Left lung (tissue), 10 donors: ENCODE results near the gene FAM47E. TPM values are rescaled to one million over a fixed set of nuclear protein-coding genes. Genes with fewer than 3 reads are reported as not detected.

ENCODE experiments used
- ATAC-seq: fragments of 200-7000 bp; cut with Tn5 transposase; one replicate; pipeline ENCODE4 v1.9.1; 2020; ENCODE audit warnings: moderate library complexity
- DNase-seq, 4 donors: peaks; one replicate each; pipeline ENCODE4 v3.0.0-alpha.2; 2013 to 2020
- H3K27ac ChIP-seq, 2 donors: fragments of 200-600 bp; sonication (generic) in 1 of 2; one replicate each; pipeline versions ENCODE4 v1.5.0 to v1.8.0; 2020 to 2021
- H3K27me3 ChIP-seq, 2 donors: fragments of 200-600 bp; sonication (generic) in 1 of 2; one replicate each; pipeline versions ENCODE4 v1.5.0 to v1.8.0; 2020 to 2021
- H3K36me3 ChIP-seq, 2 donors: fragments of 200-600 bp; sonication (generic) in 1 of 2; one replicate each; pipeline versions ENCODE4 v1.5.0 to v1.8.0; 2020 to 2021
- H3K4me1 ChIP-seq, 2 donors: fragments of 200-600 bp; one replicate each; pipeline ENCODE4 v1.8.0; 2021
- H3K4me3 ChIP-seq, 2 donors: fragments of 200-600 bp; sonication (generic) in 1 of 2; one replicate each; pipeline versions ENCODE4 v1.5.0 to v1.8.0; 2020 to 2021; ENCODE audit warnings: mild to moderate bottlenecking in 1 of 2
- H3K9me3 ChIP-seq, 2 donors: fragments of 200-600 bp; sonication (generic) in 1 of 2; one replicate each; pipeline versions ENCODE4 v1.5.0 to v1.8.0; 2020 to 2021
- intact Hi-C, 2 donors: fragments of 100-400 bp; cut with DNase I; formaldehyde crosslinking; loops; one replicate each; pipeline versions ENCODE4 v1.11.2 to v1.14.2; 2022
- polyA plus RNA-seq, 6 donors: library from polyadenylated mRNA; unstranded; fragments of 120-200 nt; gene quantifications; one replicate each; pipeline ENCODE4 v1.2.1, GENCODE V29; 2013; ENCODE audit not compliant: insufficient read length in 6 of 6
- total RNA-seq, 2 donors: library from RNA; stranded (reverse); fragmentation: NEBNext Ultra II Directional; extraction: Animal tissue kit (Norgen Biotek cat#: 25700); gene quantifications; one replicate each; pipeline ENCODE4 v1.2.1, GENCODE V29; 2021
- TF ChIP-seq, protein P1 (sequence below), 2 donors: fragments of 200-600 bp; sonication (generic) in 1 of 2; IDR thresholded peaks; one replicate each; pipeline versions ENCODE4 v1.5.0 to v1.8.0; 2021; ENCODE audit warnings: antibody characterized with exemption in 2 of 2
- donor health status: DM: no; HTN: yes; CAD: no.
- donor health status: DM: no; HTN: no; CAD: no.

FAM47E gene
- total and polyA plus RNA-seq, 8 donors, result 3.2 to 8.5 (median 6.2) TPM

DNA sequence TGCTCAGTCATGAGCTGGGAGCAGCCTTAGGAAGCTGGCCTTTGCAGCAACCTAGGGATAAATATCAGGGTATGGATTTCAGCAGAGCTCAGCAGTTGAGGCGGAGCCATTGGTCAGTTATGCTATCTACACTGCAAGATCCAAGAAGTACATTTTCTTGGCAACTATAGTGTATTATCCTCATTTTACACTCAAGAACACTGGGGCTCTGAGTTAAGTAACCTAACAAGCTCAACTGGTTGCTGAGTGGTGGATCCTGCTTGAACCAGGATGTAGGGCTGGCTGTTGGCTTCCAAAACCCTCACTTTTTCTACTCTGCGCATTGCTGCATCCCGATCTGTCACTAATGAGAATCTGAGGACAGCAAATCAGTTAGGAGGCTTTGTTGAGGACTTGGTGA is 36.4 kb upstream of the FAM47E start:
- intact Hi-C loops, result no loop called here
- ATAC-seq (peak; percentile 0), DNase-seq (peak in 1 of 4 donors; percentile 54)
- TF ChIP-seq, protein P1, sequence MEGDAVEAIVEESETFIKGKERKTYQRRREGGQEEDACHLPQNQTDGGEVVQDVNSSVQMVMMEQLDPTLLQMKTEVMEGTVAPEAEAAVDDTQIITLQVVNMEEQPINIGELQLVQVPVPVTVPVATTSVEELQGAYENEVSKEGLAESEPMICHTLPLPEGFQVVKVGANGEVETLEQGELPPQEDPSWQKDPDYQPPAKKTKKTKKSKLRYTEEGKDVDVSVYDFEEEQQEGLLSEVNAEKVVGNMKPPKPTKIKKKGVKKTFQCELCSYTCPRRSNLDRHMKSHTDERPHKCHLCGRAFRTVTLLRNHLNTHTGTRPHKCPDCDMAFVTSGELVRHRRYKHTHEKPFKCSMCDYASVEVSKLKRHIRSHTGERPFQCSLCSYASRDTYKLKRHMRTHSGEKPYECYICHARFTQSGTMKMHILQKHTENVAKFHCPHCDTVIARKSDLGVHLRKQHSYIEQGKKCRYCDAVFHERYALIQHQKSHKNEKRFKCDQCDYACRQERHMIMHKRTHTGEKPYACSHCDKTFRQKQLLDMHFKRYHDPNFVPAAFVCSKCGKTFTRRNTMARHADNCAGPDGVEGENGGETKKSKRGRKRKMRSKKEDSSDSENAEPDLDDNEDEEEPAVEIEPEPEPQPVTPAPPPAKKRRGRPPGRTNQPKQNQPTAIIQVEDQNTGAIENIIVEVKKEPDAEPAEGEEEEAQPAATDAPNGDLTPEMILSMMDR (IDR thresholded peaks at IDR 0.05), result no peak
- Histone ChIP-seq H3K4me1 (peaks cover 36 to 85% of the 10 kb centered on the region in 2 donors), H3K9me3 (no peaks in the 10 kb centered on the region), H3K27ac (peak overlapping the region; percentile 96 to 99), H3K4me3 (no peak overlapping the region), H3K27me3 (no peaks in the 10 kb centered on the region), H3K36me3 (no peaks in the 10 kb centered on the region)

DNA sequence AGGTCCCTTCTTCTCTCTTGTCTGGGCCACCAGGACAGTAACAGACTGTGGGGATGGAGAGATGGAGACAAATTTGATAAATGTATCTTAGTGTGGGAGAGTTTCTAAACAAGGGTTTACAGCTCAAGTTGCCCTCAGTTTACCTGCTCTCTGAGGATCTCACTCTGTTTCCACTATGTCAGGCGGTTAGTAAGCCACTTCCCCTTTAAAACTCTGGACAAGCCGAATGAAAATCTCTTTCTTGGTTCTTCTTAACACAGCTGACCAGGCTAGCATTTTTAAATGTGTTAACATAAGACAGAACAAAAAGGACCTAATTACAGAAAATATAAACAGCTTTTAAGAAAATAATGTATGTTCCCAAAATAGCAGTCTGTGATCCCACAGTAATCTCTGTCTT is 35.0 kb upstream of the FAM47E start:
- Histone ChIP-seq H3K4me3 (no peak overlapping the region), H3K4me1 (peaks cover 29 to 70% of the 10 kb centered on the region in 2 donors), H3K27me3 (no peaks in the 10 kb centered on the region), H3K36me3 (no peaks in the 10 kb centered on the region), H3K27ac (peak overlapping the region in 1 of 2 donors; percentile 84), H3K9me3 (no peaks in the 10 kb centered on the region)
- no peak for DNase-seq
- TF ChIP-seq, protein P1 (IDR thresholded peaks at IDR 0.05), result no peak
- no peak for ATAC-seq
- intact Hi-C loops, result no loop called here

DNA sequence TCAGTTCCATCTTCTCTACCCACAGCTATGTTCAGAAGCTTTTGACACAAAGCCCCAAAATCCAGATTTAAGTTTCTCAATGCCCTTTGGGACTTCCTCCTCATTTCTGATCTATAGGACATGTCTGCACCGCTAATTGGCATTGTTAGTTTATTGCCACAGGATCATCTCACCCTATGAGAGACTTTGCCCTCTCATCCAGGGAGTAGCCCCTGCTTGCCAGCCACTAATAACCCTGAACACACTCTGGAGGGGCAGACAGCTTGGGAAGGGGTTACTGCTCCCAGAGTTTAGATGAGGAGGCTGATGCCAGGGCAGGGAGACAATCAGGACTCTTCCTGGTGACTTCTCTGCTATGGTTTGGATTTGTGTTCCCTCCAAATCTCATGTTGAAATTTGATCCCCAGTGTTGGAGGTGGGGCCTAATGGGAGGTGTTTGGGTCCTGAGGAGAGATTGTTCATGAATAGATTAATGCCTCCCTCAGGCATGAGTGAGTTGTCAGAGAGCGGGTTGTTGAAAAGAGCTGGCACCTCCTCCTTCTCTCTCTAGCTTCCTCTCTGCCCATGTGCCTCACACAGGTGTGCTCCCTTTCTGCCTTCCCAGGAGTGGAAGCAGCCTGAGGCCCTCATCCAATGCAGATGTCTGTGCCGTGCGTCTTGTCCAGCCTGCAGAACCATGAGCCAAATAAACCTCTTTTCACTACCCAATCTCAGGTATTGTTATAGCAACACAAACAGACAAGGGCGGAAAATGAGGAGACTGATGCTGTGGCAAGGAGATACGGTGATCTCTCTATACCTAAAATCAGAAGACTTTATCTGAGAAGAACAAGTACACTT is 34.3 kb upstream of the FAM47E start:
- DNase-seq (no peak), ATAC-seq (no peak)
- Histone ChIP-seq H3K27me3 (no peaks in the 10 kb centered on the region), H3K4me3 (no peak overlapping the region), H3K27ac (peak overlapping the region in 1 of 2 donors; percentile 84), H3K9me3 (no peaks in the 10 kb centered on the region), H3K36me3 (no peaks in the 10 kb centered on the region), H3K4me1 (peaks cover 27 to 63% of the 10 kb centered on the region in 2 donors)
- intact Hi-C loops, result no loop called here
- TF ChIP-seq, protein P1 (IDR thresholded peaks at IDR 0.05), result no peak

DNA sequence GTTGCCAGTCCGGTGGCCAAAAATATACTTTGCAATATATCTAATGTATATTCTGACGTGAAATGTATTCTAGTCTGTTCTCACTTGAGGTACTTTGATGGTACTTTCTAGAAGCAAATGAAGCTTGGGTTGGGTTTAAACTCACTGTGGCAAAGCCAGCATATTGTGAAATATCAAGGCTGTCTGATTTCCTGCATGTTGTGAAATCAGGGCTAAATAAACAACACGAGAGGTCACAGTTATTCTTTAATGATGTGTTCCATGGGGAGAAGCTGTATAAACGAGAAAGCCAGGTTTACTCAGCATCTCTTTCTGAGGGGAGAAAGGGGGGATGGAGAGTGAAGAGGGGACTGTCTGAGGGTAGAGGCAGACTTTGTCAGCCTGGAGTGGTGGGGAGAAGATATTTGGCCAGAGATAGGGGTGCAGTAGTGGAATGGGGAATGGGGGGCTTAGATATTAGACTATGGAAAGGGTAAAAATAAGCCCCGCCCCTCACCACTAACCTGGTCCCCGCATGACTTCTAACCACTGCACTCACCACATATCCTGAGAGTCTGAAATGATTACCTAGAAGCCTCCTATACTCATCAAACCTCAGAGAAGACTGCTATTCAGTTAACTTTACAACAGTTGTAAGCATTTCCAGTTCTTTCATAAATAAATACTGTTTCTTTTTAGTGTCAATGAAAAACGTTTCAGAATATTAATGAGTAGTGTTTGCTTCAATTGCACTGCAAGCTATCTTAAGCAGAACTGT is 32.0 kb upstream of the FAM47E start:
- intact Hi-C loops, result no loop called here
- no peak overlapping the region for H3K4me3 ChIP-seq
- DNase-seq, result peak in 2 of 4 donors; percentile 73 to 84
- no peaks in the 10 kb centered on the region for H3K36me3 ChIP-seq
- H3K4me1 ChIP-seq, result peaks cover 27 to 49% of the 10 kb centered on the region in 2 donors
- no peaks in the 10 kb centered on the region for H3K9me3 ChIP-seq
- peak; percentile 49 for ATAC-seq
- no peaks in the 10 kb centered on the region for H3K27me3 ChIP-seq
- peak overlapping the region; percentile 67 to 84 for H3K27ac ChIP-seq
- TF ChIP-seq, protein P1 (IDR thresholded peaks at IDR 0.05), result no peak

DNA sequence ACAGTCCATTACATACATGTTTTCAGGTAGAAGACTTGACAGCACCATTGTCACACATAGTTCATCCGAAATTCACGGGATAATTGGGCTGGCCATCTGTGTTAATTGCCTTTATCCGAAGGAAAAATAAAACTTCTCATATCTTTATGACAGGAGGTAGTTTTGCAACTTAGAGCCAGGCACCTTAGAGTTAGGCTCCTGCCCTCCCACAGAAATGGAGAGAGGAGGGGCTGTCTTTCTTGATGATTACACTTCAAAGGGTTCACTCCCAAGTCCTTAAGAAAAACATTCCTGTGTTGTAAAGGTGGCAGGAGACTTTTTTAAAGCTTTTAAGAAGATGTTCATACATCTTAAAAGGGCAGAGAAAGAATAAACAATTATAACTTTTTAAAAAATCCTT is 27.4 kb upstream of the FAM47E start:
- Histone ChIP-seq H3K4me3 (no peak overlapping the region), H3K9me3 (peaks cover 0 to 11% of the 10 kb centered on the region in 2 donors), H3K27ac (no peak overlapping the region), H3K36me3 (no peaks in the 10 kb centered on the region), H3K27me3 (no peaks in the 10 kb centered on the region), H3K4me1 (peaks cover 9 to 11% of the 10 kb centered on the region in 2 donors)
- ATAC-seq (peak; percentile 81), DNase-seq (no peak)
- TF ChIP-seq, protein P1 (IDR thresholded peaks at IDR 0.05), result no peak
- intact Hi-C loops, result no loop called here
